HG03469 (cell line): Measurements from ENCODE around the gene PPP1R36.
A peak's percentile ranks its signal among the peaks of the same experiment; 100 is the strongest.
"Not testable (repeated sequence)": the region's sequence is repeated elsewhere in the genome, so short reads cannot be mapped to it uniquely, and the experiment has no call there.

Experiments
- ATAC-seq: cut with Tn5 transposase; IDR thresholded peaks from one replicate; pipeline ENCODE4 v1.9.1; 2021; ENCODE audit warnings: mild to moderate bottlenecking, moderate library complexity, moderate number of reproducible peaks; ENCODE audit not compliant: unreplicated experiment

Gene PPP1R36

GRCh38 chr14:64517667-64518066 is 32.1 kb upstream of the PPP1R36 start:
- not testable (repeated sequence) for ATAC-seq

GRCh38 chr14:64518229-64518628 is 31.5 kb upstream of the PPP1R36 start:
- no peak for ATAC-seq

- ATAC-seq, result no peak
Measured at GRCh38 chr14:64520699-64521098, 29.1 kb upstream of the PPP1R36 start.

- no peak for ATAC-seq
Measured at GRCh38 chr14:64522591-64523355, 27.0 kb upstream of the PPP1R36 start.

- ATAC-seq, result no peak
Measured at GRCh38 chr14:64525354-64525753, 24.4 kb upstream of the PPP1R36 start.

GRCh38 chr14:64531567-64531966 is 18.2 kb upstream of the PPP1R36 start:
- ATAC-seq, result no peak

GRCh38 chr14:64536488-64537245 is 13.1 kb upstream of the PPP1R36 start:
- no peak for ATAC-seq

GRCh38 chr14:64540208-64541202 is 9.3 kb upstream of the PPP1R36 start, which contains the start of gene HSPA2:
HSPA2 (plus strand) TSS chr14:64540741; CDS start chr14:64540850, 109 bp downstream.
- ATAC-seq, result peak; percentile 96

- ATAC-seq, result no peak
Measured at GRCh38 chr14:64541261-64541971, 8.3 kb upstream of the PPP1R36 start.

- no peak for ATAC-seq
Measured at GRCh38 chr14:64541972-64542835, 7.6 kb upstream of the PPP1R36 start.

- no peak for ATAC-seq
Measured at GRCh38 chr14:64542836-64543201, 6.9 kb upstream of the PPP1R36 start.

GRCh38 chr14:64544607-64545312 is 5.0 kb upstream of the PPP1R36 start:
- no peak for ATAC-seq

GRCh38 chr14:64549016-64549415 is 745 bp upstream of the PPP1R36 start:
- no peak for ATAC-seq

- no peak for ATAC-seq
Measured at GRCh38 chr14:64550621-64551333, 1.0 kb downstream of the PPP1R36 start.

GRCh38 chr14:64554556-64554955 is 4.8 kb downstream of the PPP1R36 start:
- ATAC-seq, result no peak

- ATAC-seq, result no peak
Measured at GRCh38 chr14:64556526-64556925, 6.8 kb downstream of the PPP1R36 start.

GRCh38 chr14:64558216-64558615 is 8.5 kb downstream of the PPP1R36 start:
- ATAC-seq, result not testable (repeated sequence)

- no peak for ATAC-seq
Measured at GRCh38 chr14:64561631-64562030, 11.9 kb downstream of the PPP1R36 start.
